ENCODE results near the gene FGF14.

FGF14 gene

GRCh38 chr13:101978552-101979315 lies 423.1 kb downstream of the FGF14 start:
- intact Hi-C loops (cut with micrococcal nuclease): no loop called here
- Mint-ChIP-seq H3K27ac (no peak overlapping the region), H3K4me1 (ENCODE audit: low read depth) (no peaks in the 10 kb centered on the region), H3K27me3 (no peaks in the 10 kb centered on the region), H3K9me3 (peaks cover 5% of the 10 kb centered on the region), H3K36me3 (ENCODE audit: low read depth) (no peaks in the 10 kb centered on the region), H3K4me3 (no peak overlapping the region)

- no peaks in the 10 kb centered on the region for H3K4me1 Mint-ChIP-seq (ENCODE audit: low read depth)
- H3K4me3 Mint-ChIP-seq: no peak overlapping the region
- no peak overlapping the region for H3K27ac Mint-ChIP-seq
- H3K9me3 Mint-ChIP-seq: peaks cover 5% of the 10 kb centered on the region
- no peaks in the 10 kb centered on the region for H3K27me3 Mint-ChIP-seq
- no peaks in the 10 kb centered on the region for H3K36me3 Mint-ChIP-seq (ENCODE audit: low read depth)
- intact Hi-C loops (cut with micrococcal nuclease): no loop called here
These were observed 424.4 kb downstream of the FGF14 start for GRCh38 chr13:101977475-101977874.

- H3K4me3 Mint-ChIP-seq: no peak overlapping the region
- H3K9me3 Mint-ChIP-seq: peaks cover 5% of the 10 kb centered on the region
- no peaks in the 10 kb centered on the region for H3K27me3 Mint-ChIP-seq
These were observed 429.7 kb downstream of the FGF14 start for GRCh38 chr13:101972191-101972590.

GRCh38 chr13:101970341-101970740 lies 431.5 kb downstream of the FGF14 start:
- no peaks in the 10 kb centered on the region for H3K27me3 Mint-ChIP-seq
- H3K36me3 Mint-ChIP-seq (ENCODE audit: low read depth): no peaks in the 10 kb centered on the region
- H3K9me3 Mint-ChIP-seq: peaks cover 2% of the 10 kb centered on the region
- no peak overlapping the region for H3K27ac Mint-ChIP-seq
- no peak overlapping the region for H3K4me3 Mint-ChIP-seq
- intact Hi-C loops (cut with micrococcal nuclease): no loop called here
- no peaks in the 10 kb centered on the region for H3K4me1 Mint-ChIP-seq (ENCODE audit: low read depth)

More at GRCh38 chr13:101972191-101972590, 429.7 kb downstream of the FGF14 start:
- Mint-ChIP-seq H3K4me1 (ENCODE audit: low read depth) (no peaks in the 10 kb centered on the region), H3K36me3 (ENCODE audit: low read depth) (no peaks in the 10 kb centered on the region), H3K27ac (no peak overlapping the region)
- intact Hi-C loops (cut with micrococcal nuclease): no loop called here

GRCh38 chr13:101967781-101968180 lies 434.1 kb downstream of the FGF14 start:
- Mint-ChIP-seq H3K4me3 (no peak overlapping the region), H3K36me3 (ENCODE audit: low read depth) (no peaks in the 10 kb centered on the region), H3K27ac (no peak overlapping the region), H3K4me1 (ENCODE audit: low read depth) (no peaks in the 10 kb centered on the region), H3K9me3 (no peaks in the 10 kb centered on the region), H3K27me3 (no peaks in the 10 kb centered on the region)
- intact Hi-C loops (cut with micrococcal nuclease): no loop called here

GRCh38 chr13:101967216-101967615 lies 434.6 kb downstream of the FGF14 start:
- H3K36me3 Mint-ChIP-seq (ENCODE audit: low read depth): no peaks in the 10 kb centered on the region
- no peak overlapping the region for H3K4me3 Mint-ChIP-seq
- intact Hi-C loops (cut with micrococcal nuclease): no loop called here
- no peaks in the 10 kb centered on the region for H3K4me1 Mint-ChIP-seq (ENCODE audit: low read depth)
- H3K27ac Mint-ChIP-seq: no peak overlapping the region
- no peaks in the 10 kb centered on the region for H3K27me3 Mint-ChIP-seq
- no peaks in the 10 kb centered on the region for H3K9me3 Mint-ChIP-seq

- Mint-ChIP-seq H3K4me3 (no peak overlapping the region), H3K36me3 (ENCODE audit: low read depth) (no peaks in the 10 kb centered on the region), H3K9me3 (no peaks in the 10 kb centered on the region), H3K4me1 (ENCODE audit: low read depth) (no peaks in the 10 kb centered on the region), H3K27me3 (no peaks in the 10 kb centered on the region), H3K27ac (no peak overlapping the region)
- intact Hi-C loops (cut with micrococcal nuclease): no loop called here
These were observed 436.8 kb downstream of the FGF14 start for GRCh38 chr13:101965096-101965495.

- Mint-ChIP-seq H3K27ac (no peak overlapping the region), H3K27me3 (no peaks in the 10 kb centered on the region), H3K9me3 (no peaks in the 10 kb centered on the region), H3K4me3 (no peak overlapping the region), H3K4me1 (ENCODE audit: low read depth) (no peaks in the 10 kb centered on the region), H3K36me3 (ENCODE audit: low read depth) (no peaks in the 10 kb centered on the region)
- intact Hi-C loops (cut with micrococcal nuclease): no loop called here
These were observed 442.8 kb downstream of the FGF14 start for GRCh38 chr13:101959016-101959415.

- no peak overlapping the region for H3K4me3 Mint-ChIP-seq
- H3K4me1 Mint-ChIP-seq (ENCODE audit: low read depth): no peaks in the 10 kb centered on the region
- no peaks in the 10 kb centered on the region for H3K36me3 Mint-ChIP-seq (ENCODE audit: low read depth)
- H3K27ac Mint-ChIP-seq: no peak overlapping the region
- no peaks in the 10 kb centered on the region for H3K27me3 Mint-ChIP-seq
- intact Hi-C loops (cut with micrococcal nuclease): no loop called here
- no peaks in the 10 kb centered on the region for H3K9me3 Mint-ChIP-seq
These were observed 446.1 kb downstream of the FGF14 start for GRCh38 chr13:101955764-101956163.

GRCh38 chr13:101951114-101951513 lies 450.7 kb downstream of the FGF14 start:
- H3K27ac Mint-ChIP-seq: no peak overlapping the region
- H3K36me3 Mint-ChIP-seq (ENCODE audit: low read depth): no peaks in the 10 kb centered on the region
- H3K9me3 Mint-ChIP-seq: no peaks in the 10 kb centered on the region
- no peak overlapping the region for H3K4me3 Mint-ChIP-seq
- no peaks in the 10 kb centered on the region for H3K4me1 Mint-ChIP-seq (ENCODE audit: low read depth)
- H3K27me3 Mint-ChIP-seq: no peaks in the 10 kb centered on the region
- intact Hi-C loops (cut with micrococcal nuclease): no loop called here

- Mint-ChIP-seq H3K4me3 (no peak overlapping the region), H3K27me3 (no peaks in the 10 kb centered on the region), H3K36me3 (ENCODE audit: low read depth) (no peaks in the 10 kb centered on the region), H3K4me1 (ENCODE audit: low read depth) (no peaks in the 10 kb centered on the region), H3K9me3 (no peaks in the 10 kb centered on the region), H3K27ac (no peak overlapping the region)
- intact Hi-C loops (cut with micrococcal nuclease): no loop called here
These were observed 452.2 kb downstream of the FGF14 start for GRCh38 chr13:101949681-101950080.

- no peak overlapping the region for H3K27ac Mint-ChIP-seq
- no peaks in the 10 kb centered on the region for H3K27me3 Mint-ChIP-seq
- intact Hi-C loops (cut with micrococcal nuclease): no loop called here
- no peaks in the 10 kb centered on the region for H3K9me3 Mint-ChIP-seq
- H3K36me3 Mint-ChIP-seq (ENCODE audit: low read depth): no peaks in the 10 kb centered on the region
- no peaks in the 10 kb centered on the region for H3K4me1 Mint-ChIP-seq (ENCODE audit: low read depth)
- no peak overlapping the region for H3K4me3 Mint-ChIP-seq
These were observed 455.4 kb downstream of the FGF14 start for GRCh38 chr13:101946401-101946800.

GRCh38 chr13:101945435-101945834 lies 456.4 kb downstream of the FGF14 start:
- Mint-ChIP-seq H3K4me3 (no peak overlapping the region), H3K27me3 (no peaks in the 10 kb centered on the region), H3K36me3 (ENCODE audit: low read depth) (no peaks in the 10 kb centered on the region), H3K27ac (no peak overlapping the region), H3K9me3 (no peaks in the 10 kb centered on the region), H3K4me1 (ENCODE audit: low read depth) (no peaks in the 10 kb centered on the region)
- intact Hi-C loops (cut with micrococcal nuclease): no loop called here

GRCh38 chr13:101944521-101944920 lies 457.3 kb downstream of the FGF14 start:
- Mint-ChIP-seq H3K4me3 (no peak overlapping the region), H3K27me3 (no peaks in the 10 kb centered on the region), H3K9me3 (no peaks in the 10 kb centered on the region), H3K27ac (no peak overlapping the region), H3K4me1 (ENCODE audit: low read depth) (no peaks in the 10 kb centered on the region), H3K36me3 (ENCODE audit: low read depth) (no peaks in the 10 kb centered on the region)
- intact Hi-C loops (cut with micrococcal nuclease): no loop called here

- Mint-ChIP-seq H3K27ac (no peak overlapping the region), H3K4me1 (ENCODE audit: low read depth) (no peaks in the 10 kb centered on the region), H3K4me3 (no peak overlapping the region), H3K36me3 (ENCODE audit: low read depth) (no peaks in the 10 kb centered on the region), H3K9me3 (no peaks in the 10 kb centered on the region), H3K27me3 (no peaks in the 10 kb centered on the region)
- intact Hi-C loops (cut with micrococcal nuclease): no loop called here
These were observed 459.2 kb downstream of the FGF14 start for GRCh38 chr13:101942535-101943157.
